Testis (tissue), 3 donors: ENCODE results near the gene AHCY. TPM values are rescaled to one million over a fixed set of nuclear protein-coding genes. Genes with fewer than 3 reads are reported as not detected.
"Not testable (repeated sequence)": the region's sequence is repeated elsewhere in the genome, so short reads cannot be mapped to it uniquely, and the experiment has no call there.

Experiments used
- DNase-seq: peaks from one replicate; pipeline ENCODE4 v3.0.0-alpha.2; 2019
- H3K27ac ChIP-seq, 2 donors: fragments of 200-600 bp; sonication (generic); one replicate each; pipeline ENCODE4 v1.5.1; 2019
- H3K27me3 ChIP-seq: fragments of 200-600 bp; sonication (generic); one replicate; pipeline ENCODE4 v1.5.1; 2019
- H3K36me3 ChIP-seq: fragments of 200-600 bp; sonication (generic); one replicate; pipeline ENCODE4 v1.5.1; 2017; ENCODE audit warnings: low read depth; ENCODE audit errors: missing control alignments
- H3K4me1 ChIP-seq: fragments of 200-600 bp; sonication (generic); one replicate; pipeline ENCODE4 v1.5.1; 2019
- H3K4me3 ChIP-seq, 2 donors: fragments of 200-600 bp; sonication (generic); one replicate each; pipeline ENCODE4 v1.5.1; 2017 to 2019
- H3K9me3 ChIP-seq: fragments of 200-600 bp; sonication (generic); one replicate; pipeline ENCODE4 v1.5.1; 2017
- CTCF ChIP-seq, 3 experiments: fragments of 450-650 bp in 2 of 3; fragments of 200-600 bp in 1 of 3; sonication (generic) in 1 of 3; IDR thresholded peaks; one replicate each; pipeline ENCODE4 v1.5.1; 2016 to 2019; ENCODE audit warnings: antibody characterized with exemption in 3 of 3, mild to moderate bottlenecking in 2 of 3, moderate library complexity in 1 of 3
- POLR2A ChIP-seq: fragments of 450-650 bp; IDR thresholded peaks from one replicate; pipeline ENCODE4 v1.6.1; 2017; ENCODE audit warnings: antibody characterized with exemption, mild to moderate bottlenecking, moderate library complexity
- WGBS, 2 donors: methylation state at CpG; one replicate each; pipeline ENCODE4 v1.1.5; 2018; 5-methylcytosine and 5-hydroxymethylcytosine counted together
- intact Hi-C: fragments of 100-400 bp; cut with DNase I; formaldehyde crosslinking; loops from one replicate; pipeline ENCODE4 v1.15.1; 2023; ENCODE audit warnings: low total_unique reads
- polyA plus RNA-seq: library from polyadenylated mRNA; stranded (reverse); fragments of 350-450 nt; fragmentation: Illumina TruSeq; extraction: RNeasy Lipid Tissue Mini Kit (QIAGEN cat#74804); gene quantifications from one replicate; pipeline ENCODE4 v1.2.3, GENCODE V29; 2014; ENCODE audit warnings: low read depth, low replicate concordance; ENCODE audit not compliant: insufficient read depth
- total RNA-seq, 2 donors: library from RNA; depleted of rRNA; stranded (reverse); fragments of >200 nt; gene quantifications; one replicate each; pipeline ENCODE4 v1.2.3, GENCODE V29; 2016

Gene AHCY
- total and polyA plus RNA-seq, 3 donors from 2014 or later = 127 to 237 (median 178) TPM

- Histone ChIP-seq H3K36me3 (no peaks in the 10 kb centered on the region), H3K4me1 (no peaks in the 10 kb centered on the region)
These were observed 10.0 kb downstream of the AHCY start for GRCh38 chr20:34293119-34293518.

GRCh38 chr20:34292496-34292895, 10.7 kb downstream of the AHCY start:
- H3K4me3 ChIP-seq = no peak overlapping the region
- DNase-seq = no peak
- intact Hi-C loops = no loop called here
- no peak overlapping the region for H3K27ac ChIP-seq
- H3K4me1 ChIP-seq = no peaks in the 10 kb centered on the region
- H3K9me3 ChIP-seq = no peaks in the 10 kb centered on the region
- WGBS, 2 donors = 95 to 96% methylated on average over 3 of the region's 3 CpGs
- H3K27me3 ChIP-seq = no peaks in the 10 kb centered on the region
- TF ChIP-seq CTCF (IDR thresholded peaks at IDR 0.05) (no peak), POLR2A (no peak)
- no peaks in the 10 kb centered on the region for H3K36me3 ChIP-seq

More at GRCh38 chr20:34293119-34293518, 10.0 kb downstream of the AHCY start:
- no peak for TF ChIP-seq POLR2A
- TF ChIP-seq CTCF (IDR thresholded peaks at IDR 0.05) = no peak
- WGBS, 2 donors = 93 to 96% methylated on average over 5 of the region's 5 CpGs
- no peak for DNase-seq
- Histone ChIP-seq H3K27me3 (no peaks in the 10 kb centered on the region), H3K9me3 (no peaks in the 10 kb centered on the region), H3K27ac (no peak overlapping the region), H3K4me3 (no peak overlapping the region)
- intact Hi-C loops = no loop called here

- H3K4me3 ChIP-seq = no peak overlapping the region
- H3K27me3 ChIP-seq = no peaks in the 10 kb centered on the region
- intact Hi-C loops = no loop called here
- H3K27ac ChIP-seq = no peak overlapping the region
- no peaks in the 10 kb centered on the region for H3K4me1 ChIP-seq
- 90 to 97% methylated on average over 6 to 11 of the region's 11 CpGs for WGBS, 2 donors
- no peaks in the 10 kb centered on the region for H3K9me3 ChIP-seq
- H3K36me3 ChIP-seq = no peaks in the 10 kb centered on the region
- DNase-seq = no peak
- no peak for TF ChIP-seq POLR2A
- no peak for TF ChIP-seq CTCF (IDR thresholded peaks at IDR 0.05)
These were observed 12.7 kb downstream of the AHCY start for GRCh38 chr20:34290471-34290870.

- H3K27ac ChIP-seq, H3K4me1 ChIP-seq, H3K27me3 ChIP-seq, DNase-seq, H3K9me3 ChIP-seq, H3K4me3 ChIP-seq, intact Hi-C loops, H3K36me3 ChIP-seq: not testable (repeated sequence)
- 90 to 91% methylated on average over 5 of the region's 5 CpGs for WGBS, 2 donors
These were observed 15.7 kb downstream of the AHCY start for GRCh38 chr20:34287500-34287899.

- DNase-seq = no peak
- no peak overlapping the region for H3K27ac ChIP-seq
- WGBS, 2 donors = 93 to 96% methylated on average over 5 to 16 of the region's 16 CpGs
- H3K4me1 ChIP-seq = no peaks in the 10 kb centered on the region
- TF ChIP-seq POLR2A (no peak), CTCF (IDR thresholded peaks at IDR 0.05) (no peak)
- H3K9me3 ChIP-seq = no peaks in the 10 kb centered on the region
- H3K36me3 ChIP-seq = peaks cover 4% of the 10 kb centered on the region
- H3K4me3 ChIP-seq = no peak overlapping the region
- intact Hi-C loops = no loop called here
- H3K27me3 ChIP-seq = no peaks in the 10 kb centered on the region
These were observed 17.7 kb downstream of the AHCY start for GRCh38 chr20:34285450-34285849.
